Cardiac muscle cell (in vitro differentiated cells and primary cell): Measurements from ENCODE around the gene ZNF329. TPM values are rescaled to one million over a fixed set of nuclear protein-coding genes. Genes with fewer than 3 reads are reported as not detected.
"Not testable (repeated sequence)": the region's sequence is repeated elsewhere in the genome, so short reads cannot be mapped to it uniquely, and the experiment has no call there.

ENCODE experiments used
- DNase-seq, 2 donors: peaks; one replicate each; pipeline versions ENCODE4 v3.0.0 to v3.0.0-alpha.2; 2010 to 2017; ENCODE audit warnings: low read depth in 1 of 2, low spot score in 1 of 2
- H3K27ac ChIP-seq: fragments of 200-600 bp; sonication (generic); 2 replicates; pipeline ENCODE4 v1.5.1; 2016
- H3K27me3 ChIP-seq: fragments of 200-600 bp; sonication (generic); 2 replicates; pipeline ENCODE4 v1.6.0; 2016; ENCODE audit warnings: control low read depth
- H3K36me3 ChIP-seq: fragments of 200-600 bp; sonication (generic); 2 replicates; pipeline ENCODE4 v1.5.1; 2016; ENCODE audit warnings: control low read depth
- H3K4me1 ChIP-seq: fragments of 200-600 bp; sonication (generic); 2 replicates; pipeline ENCODE4 v1.8.1; 2017; ENCODE audit warnings: low read depth, mild to moderate bottlenecking, mixed run types
- H3K4me3 ChIP-seq: fragments of 200-600 bp; sonication (generic); 2 replicates; pipeline ENCODE4 v1.5.1; 2016; ENCODE audit warnings: mild to moderate bottlenecking
- H3K9me3 ChIP-seq: fragments of 200-600 bp; sonication (generic); 2 replicates; pipeline ENCODE4 v1.5.1; 2017; ENCODE audit warnings: low read depth, mild to moderate bottlenecking, control low read depth
- CTCF ChIP-seq: IDR thresholded peaks from 2 replicates; pipeline ENCODE4 v1.5.1; 2012; ENCODE audit warnings: low read depth, mild to moderate bottlenecking, low read length
- polyA plus RNA-seq: library from polyadenylated mRNA; unstranded; fragments of >200 nt; fragmentation: Nextera tagmentation; extraction: Ambion mirVana; gene quantifications from 2 replicates; pipeline ENCODE4 v1.2.1, GENCODE V29; 2016
- total RNA-seq: library from RNA; depleted of rRNA; stranded (reverse); fragments of >200 nt; gene quantifications from 2 replicates; pipeline ENCODE4 v1.2.3, GENCODE V29; 2016

ZNF329 gene
- total and polyA plus RNA-seq, 2 experiments from 2014 or later, result 5.2 to 29.6 TPM

DNA sequence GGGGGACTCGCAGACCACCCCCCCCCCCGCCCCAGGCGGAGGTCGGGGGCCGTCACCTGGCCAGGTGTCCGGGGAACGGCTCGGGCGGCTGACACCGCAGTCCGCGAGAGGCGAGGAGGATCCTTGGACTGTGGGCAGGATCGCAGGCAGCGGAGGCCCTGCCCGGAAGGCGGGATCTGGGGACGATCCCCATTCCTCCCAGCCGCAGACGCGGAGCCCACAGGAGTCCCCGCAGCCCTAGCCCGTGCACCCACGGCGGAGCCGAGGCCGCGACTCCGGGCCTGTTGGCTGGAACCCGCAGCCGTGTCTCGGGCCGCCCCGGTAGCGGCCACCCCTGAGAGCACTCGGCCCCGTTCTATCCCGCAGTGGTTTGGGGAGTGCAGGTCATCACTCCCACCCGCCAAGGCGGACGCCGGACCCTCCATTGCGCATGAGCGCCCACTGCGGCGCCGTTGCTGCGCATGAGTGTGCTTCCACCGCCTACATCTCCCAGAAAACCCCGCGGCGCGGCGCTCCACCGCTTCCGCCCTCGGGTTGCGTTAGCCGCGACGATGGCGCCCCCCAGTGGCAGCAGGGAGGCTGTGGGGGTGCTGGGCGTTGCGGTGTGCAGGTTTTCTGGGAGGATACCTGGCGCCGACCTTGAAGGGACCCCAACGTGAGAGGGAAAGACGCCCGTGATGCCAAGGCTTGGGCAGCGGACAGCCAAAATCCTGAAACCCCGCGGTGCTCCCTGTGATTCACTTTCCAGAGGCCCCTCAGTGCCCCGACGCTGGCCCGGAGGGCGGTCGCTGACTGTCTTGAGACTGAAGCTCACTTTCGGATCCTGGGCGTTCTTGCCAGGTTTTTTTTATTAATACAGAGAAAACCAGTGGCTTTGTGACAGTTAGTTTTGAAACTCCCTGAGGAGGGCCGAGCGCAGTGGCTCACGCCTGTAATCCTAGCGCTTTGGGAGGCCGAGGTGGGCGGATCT lies 4.4 kb upstream of the ZNF329 start:
- Histone ChIP-seq H3K4me1 (no peaks in the 10 kb centered on the region), H3K27me3 (no peaks in the 10 kb centered on the region), H3K27ac (peak overlapping the region; percentile 94), H3K9me3 (no peaks in the 10 kb centered on the region), H3K36me3 (no peaks in the 10 kb centered on the region), H3K4me3 (peak overlapping the region; percentile 92)
- TF ChIP-seq CTCF, result peak; percentile 96
- peak; percentile 97 to 98 for DNase-seq

DNA sequence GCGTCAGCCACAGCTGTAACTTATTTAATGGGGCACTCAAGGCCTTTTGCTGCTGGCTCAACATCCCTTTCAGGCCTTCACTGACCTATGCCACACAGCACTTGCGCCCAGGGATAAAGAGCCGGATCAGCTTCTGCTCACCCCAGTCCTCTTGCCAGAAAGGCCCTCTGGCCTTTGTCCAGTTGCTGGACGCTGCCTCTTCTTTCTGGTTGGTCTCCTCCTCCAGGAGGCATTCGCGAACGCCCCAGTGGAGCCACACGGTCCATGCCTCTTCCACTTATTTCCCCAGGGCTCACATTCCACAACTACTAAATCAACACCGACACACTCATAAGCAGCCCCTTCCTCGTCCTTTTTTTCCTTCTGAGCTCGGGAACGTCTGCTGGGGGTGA lies 3.7 kb upstream of the ZNF329 start:
- peak overlapping the region; percentile 92 for H3K4me3 ChIP-seq
- no peak for TF ChIP-seq CTCF
- peak overlapping the region; percentile 94 for H3K27ac ChIP-seq
- H3K4me1 ChIP-seq, result no peaks in the 10 kb centered on the region
- DNase-seq, result peak; percentile 53 to 77
- no peaks in the 10 kb centered on the region for H3K27me3 ChIP-seq
- no peaks in the 10 kb centered on the region for H3K9me3 ChIP-seq
- no peaks in the 10 kb centered on the region for H3K36me3 ChIP-seq

DNA sequence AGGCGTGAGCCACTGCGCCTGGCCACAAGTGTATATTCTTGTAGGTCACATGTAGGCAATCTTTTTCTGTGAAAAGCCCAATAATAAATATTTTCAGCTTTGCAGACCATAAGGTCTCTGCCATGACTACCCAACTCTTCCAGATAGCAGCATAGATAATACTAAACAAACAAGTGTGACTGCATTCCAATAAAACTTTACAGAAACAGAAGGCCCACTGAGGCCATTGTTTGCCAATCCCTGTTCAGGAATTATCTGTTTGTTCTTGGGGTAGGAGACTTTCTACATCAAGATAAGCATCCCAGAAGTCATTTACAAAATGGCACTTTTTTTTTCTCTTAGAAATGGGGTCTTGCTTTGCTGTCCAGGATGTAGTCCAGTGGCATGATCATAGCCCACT lies 2.8 kb upstream of the ZNF329 start:
- DNase-seq, result no peak
- Histone ChIP-seq H3K27ac (no peak overlapping the region), H3K9me3 (no peaks in the 10 kb centered on the region), H3K36me3 (no peaks in the 10 kb centered on the region), H3K27me3 (no peaks in the 10 kb centered on the region), H3K4me1 (no peaks in the 10 kb centered on the region), H3K4me3 (no peak overlapping the region)
- TF ChIP-seq CTCF, result no peak

- H3K4me1 ChIP-seq, H3K36me3 ChIP-seq, H3K27me3 ChIP-seq, H3K9me3 ChIP-seq, DNase-seq, H3K4me3 ChIP-seq, H3K27ac ChIP-seq: not testable (repeated sequence)
These were observed 3.1 kb downstream of the ZNF329 start for GRCh38 chr19:58147475-58147874.

GRCh38 chr19:58145849-58146248 lies 4.7 kb downstream of the ZNF329 start:
- Histone ChIP-seq H3K4me3 (no peak overlapping the region), H3K27me3 (no peaks in the 10 kb centered on the region), H3K9me3 (peaks cover 10% of the 10 kb centered on the region), H3K27ac (no peak overlapping the region), H3K36me3 (peaks cover 9% of the 10 kb centered on the region), H3K4me1 (no peaks in the 10 kb centered on the region)
- no peak for DNase-seq
- TF ChIP-seq CTCF, result no peak

- TF ChIP-seq CTCF, result no peak
- Histone ChIP-seq H3K9me3 (peaks cover 7% of the 10 kb centered on the region), H3K36me3 (peaks cover under 1% of the 10 kb centered on the region), H3K27ac (no peak overlapping the region), H3K4me3 (no peak overlapping the region), H3K27me3 (no peaks in the 10 kb centered on the region), H3K4me1 (no peaks in the 10 kb centered on the region)
- no peak for DNase-seq
These were observed 16.3 kb downstream of the ZNF329 start for GRCh38 chr19:58134244-58134643.
